Measurements from ENCODE around the gene DPEP3. TPM values are rescaled to one million over a fixed set of nuclear protein-coding genes. Genes with fewer than 3 reads are reported as not detected.

DPEP3 gene
- total RNA-seq, 4 donors from 2014 or later: not detected

DNA sequence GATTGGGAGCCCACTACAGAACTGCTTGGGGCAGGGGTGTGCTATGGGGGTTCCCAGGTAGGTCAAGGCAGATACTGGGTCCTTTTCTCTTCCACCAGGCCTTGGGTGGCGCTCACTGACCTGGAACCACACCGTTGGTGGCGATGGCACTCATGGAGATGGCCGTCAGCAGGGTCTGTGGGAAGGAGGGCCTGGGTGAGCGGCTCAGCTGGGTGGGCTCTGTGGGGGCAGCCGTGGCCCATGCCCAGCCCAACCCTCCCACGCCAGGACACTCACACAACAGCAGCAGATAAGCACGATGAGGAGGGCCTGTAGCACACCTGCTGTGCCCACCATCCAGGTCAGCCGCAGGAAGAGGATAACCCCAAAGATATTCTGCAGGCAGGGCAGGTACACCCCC, 22.7 kb downstream of the DPEP3 start:
- Histone ChIP-seq H3K4me1 (peaks cover 8 to 50% (median 33%) of the 10 kb centered on the region in 3 donors), H3K36me3 (peaks cover 6 to 96% (median 15%) of the 10 kb centered on the region in 3 donors), H3K9me3 (no peaks in the 10 kb centered on the region), H3K27ac (peak overlapping the region in 1 of 4 donors; percentile 72), H3K4me3 (no peak overlapping the region), H3K27me3 (no peaks in the 10 kb centered on the region)
- TF ChIP-seq, protein P1, sequence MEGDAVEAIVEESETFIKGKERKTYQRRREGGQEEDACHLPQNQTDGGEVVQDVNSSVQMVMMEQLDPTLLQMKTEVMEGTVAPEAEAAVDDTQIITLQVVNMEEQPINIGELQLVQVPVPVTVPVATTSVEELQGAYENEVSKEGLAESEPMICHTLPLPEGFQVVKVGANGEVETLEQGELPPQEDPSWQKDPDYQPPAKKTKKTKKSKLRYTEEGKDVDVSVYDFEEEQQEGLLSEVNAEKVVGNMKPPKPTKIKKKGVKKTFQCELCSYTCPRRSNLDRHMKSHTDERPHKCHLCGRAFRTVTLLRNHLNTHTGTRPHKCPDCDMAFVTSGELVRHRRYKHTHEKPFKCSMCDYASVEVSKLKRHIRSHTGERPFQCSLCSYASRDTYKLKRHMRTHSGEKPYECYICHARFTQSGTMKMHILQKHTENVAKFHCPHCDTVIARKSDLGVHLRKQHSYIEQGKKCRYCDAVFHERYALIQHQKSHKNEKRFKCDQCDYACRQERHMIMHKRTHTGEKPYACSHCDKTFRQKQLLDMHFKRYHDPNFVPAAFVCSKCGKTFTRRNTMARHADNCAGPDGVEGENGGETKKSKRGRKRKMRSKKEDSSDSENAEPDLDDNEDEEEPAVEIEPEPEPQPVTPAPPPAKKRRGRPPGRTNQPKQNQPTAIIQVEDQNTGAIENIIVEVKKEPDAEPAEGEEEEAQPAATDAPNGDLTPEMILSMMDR (IDR thresholded peaks at IDR 0.05): no peak
- no peak for TF ChIP-seq POLR2A (IDR thresholded peaks at IDR 0.05)
- DNase-seq: no peak
- intact Hi-C loops (cut with DNase I): no loop called here
- WGBS, 2 donors: 100% methylated on average over 1 of the region's 9 CpGs; no CpG with 5 or more reads in 1 of the 2 donors

DNA sequence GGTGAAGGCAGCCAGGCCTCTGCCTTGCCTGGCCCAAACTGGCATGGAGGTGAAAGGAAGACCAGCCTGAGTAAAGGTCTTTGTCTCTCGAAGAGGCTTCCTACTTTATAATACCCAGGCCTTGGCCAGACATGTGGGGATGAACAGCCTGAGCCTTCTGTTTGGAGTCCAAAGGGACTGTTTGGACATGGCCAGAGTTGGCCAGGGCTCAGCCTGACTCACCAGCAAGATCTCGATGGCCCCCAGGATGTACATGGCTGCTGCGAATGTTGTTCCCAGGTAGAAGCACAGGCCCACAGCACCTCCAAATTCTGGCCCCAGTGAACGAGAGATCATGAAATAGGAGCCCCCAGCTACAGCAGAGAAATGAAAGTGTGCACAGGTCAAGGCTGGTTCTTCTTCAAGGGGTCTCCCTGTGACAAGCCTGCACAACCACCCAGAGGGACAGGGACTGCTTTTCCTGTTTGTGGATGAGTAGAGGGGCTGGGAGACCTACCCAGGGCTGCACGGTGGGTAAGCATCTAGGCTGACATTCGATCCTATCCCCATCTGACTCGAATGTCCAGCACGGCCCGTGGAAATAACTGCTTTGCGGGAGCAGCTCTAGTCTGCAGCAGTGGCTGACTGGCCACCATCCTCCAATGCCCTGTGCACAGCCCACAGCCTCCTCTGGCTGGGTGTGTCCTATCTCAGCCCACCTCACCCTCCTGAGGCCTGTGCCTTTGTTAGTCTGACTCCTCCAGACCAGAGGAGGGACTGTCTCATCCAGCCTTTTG, 25.7 kb downstream of the DPEP3 start:
- H3K36me3 ChIP-seq: peaks cover 4 to 96% (median 22%) of the 10 kb centered on the region in 3 donors

DNA sequence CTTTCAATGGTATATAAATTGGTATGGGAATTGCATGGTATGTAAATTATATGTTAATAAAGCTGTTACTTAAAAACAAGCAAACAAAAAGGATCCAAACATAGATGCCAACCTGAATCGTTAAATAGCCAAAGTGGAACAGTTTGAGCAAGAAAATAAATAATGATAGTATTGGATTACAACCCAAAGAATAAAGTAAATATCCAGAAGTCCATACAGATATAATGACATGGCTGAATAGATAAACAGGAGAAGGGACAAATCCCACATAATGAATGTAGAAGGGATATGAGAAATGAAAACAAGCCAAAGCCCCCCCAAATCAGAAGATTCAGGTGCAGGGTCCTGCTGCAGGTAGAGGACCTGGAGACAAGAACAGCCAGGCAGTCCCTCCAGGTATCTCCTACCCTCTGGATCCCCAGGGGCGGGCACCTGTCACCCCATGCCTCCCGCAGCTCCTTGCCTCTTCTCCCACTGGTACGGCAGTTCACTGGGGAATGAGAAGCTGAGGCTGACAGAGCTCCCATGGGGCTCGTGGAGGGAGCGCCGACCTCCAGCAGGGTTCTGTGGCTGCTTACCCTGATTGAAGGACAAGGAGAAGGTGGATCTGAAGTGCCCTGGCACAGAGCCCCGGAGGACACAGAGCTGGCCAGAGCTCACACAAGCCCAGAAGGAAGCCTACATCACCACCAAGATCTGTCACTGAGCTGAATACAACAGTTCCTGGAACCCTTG, 26.5 kb downstream of the DPEP3 start:
- peaks cover 0 to 96% (median 24%) of the 10 kb centered on the region in 3 donors for H3K36me3 ChIP-seq
- intact Hi-C loops (cut with DNase I): no loop called here
- no peaks in the 10 kb centered on the region for H3K27me3 ChIP-seq
- H3K4me3 ChIP-seq: no peak overlapping the region
- no peak for DNase-seq
- 74 to 81% methylated on average over 2 to 3 of the region's 8 CpGs for WGBS, 2 donors
- no peaks in the 10 kb centered on the region for H3K9me3 ChIP-seq
- TF ChIP-seq, protein P1 (IDR thresholded peaks at IDR 0.05): no peak
- TF ChIP-seq POLR2A (IDR thresholded peaks at IDR 0.05): no peak
- peaks cover 0 to 26% (median 6%) of the 10 kb centered on the region in 3 donors for H3K4me1 ChIP-seq
- peak overlapping the region in 1 of 4 donors; percentile 29 for H3K27ac ChIP-seq

More for the DNA sequence above, 25.7 kb downstream of the DPEP3 start:
- TF ChIP-seq, protein P1 (IDR thresholded peaks at IDR 0.05): no peak
- TF ChIP-seq POLR2A (IDR thresholded peaks at IDR 0.05): no peak
- Histone ChIP-seq H3K27ac (peak overlapping the region in 1 of 4 donors; percentile 29), H3K27me3 (no peaks in the 10 kb centered on the region), H3K9me3 (no peaks in the 10 kb centered on the region), H3K4me3 (no peak overlapping the region), H3K4me1 (peaks cover 0 to 33% (median 10%) of the 10 kb centered on the region in 3 donors)
- DNase-seq: no peak
- intact Hi-C loops (cut with DNase I): no loop called here
- WGBS, 2 donors: 80 to 82% methylated on average over 1 to 3 of the region's 10 CpGs

DNA sequence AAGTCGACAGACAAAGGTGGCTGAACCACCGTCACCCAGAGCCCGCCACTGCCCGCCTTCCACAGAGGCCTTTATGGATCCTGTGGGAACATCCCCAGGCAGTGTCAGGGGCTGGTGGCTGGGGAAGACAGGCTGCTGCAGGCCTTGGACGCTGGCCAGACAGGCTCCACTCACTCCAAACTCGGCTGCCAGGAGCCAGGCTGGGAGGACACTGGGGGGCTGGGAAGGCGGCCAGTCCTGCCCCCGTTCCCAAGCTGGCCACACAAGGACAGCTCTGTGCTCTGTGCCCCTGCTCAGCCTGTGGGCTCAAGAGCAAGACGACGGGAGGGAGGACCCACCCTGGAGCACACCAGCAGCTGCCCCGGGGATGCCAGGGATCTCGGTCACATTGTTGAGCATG, 28.8 kb downstream of the DPEP3 start:
- Histone ChIP-seq H3K27ac (peak overlapping the region in 2 of 4 donors; percentile 29 to 57), H3K4me1 (peaks cover 0 to 30% (median 6%) of the 10 kb centered on the region in 3 donors), H3K27me3 (no peaks in the 10 kb centered on the region), H3K9me3 (no peaks in the 10 kb centered on the region), H3K36me3 (peaks cover 10 to 100% (median 39%) of the 10 kb centered on the region in 3 donors), H3K4me3 (no peak overlapping the region)
- TF ChIP-seq POLR2A (IDR thresholded peaks at IDR 0.05): no peak
- TF ChIP-seq, protein P1 (IDR thresholded peaks at IDR 0.05): no peak
- no peak for DNase-seq
- intact Hi-C loops (cut with DNase I): no loop called here
- WGBS, 2 donors: 52 to 69% methylated on average over 2 to 6 of the region's 12 CpGs

All from esophagus squamous epithelium (tissue), 5 donors.